Measurements from ENCODE around the gene EPN2. TPM values are rescaled to one million over a fixed set of nuclear protein-coding genes. Genes with fewer than 3 reads are reported as not detected.

The EPN2 gene
- total RNA-seq, 4 donors from 2014 or later: 21.8 to 32.3 (median 24.7) TPM

DNA sequence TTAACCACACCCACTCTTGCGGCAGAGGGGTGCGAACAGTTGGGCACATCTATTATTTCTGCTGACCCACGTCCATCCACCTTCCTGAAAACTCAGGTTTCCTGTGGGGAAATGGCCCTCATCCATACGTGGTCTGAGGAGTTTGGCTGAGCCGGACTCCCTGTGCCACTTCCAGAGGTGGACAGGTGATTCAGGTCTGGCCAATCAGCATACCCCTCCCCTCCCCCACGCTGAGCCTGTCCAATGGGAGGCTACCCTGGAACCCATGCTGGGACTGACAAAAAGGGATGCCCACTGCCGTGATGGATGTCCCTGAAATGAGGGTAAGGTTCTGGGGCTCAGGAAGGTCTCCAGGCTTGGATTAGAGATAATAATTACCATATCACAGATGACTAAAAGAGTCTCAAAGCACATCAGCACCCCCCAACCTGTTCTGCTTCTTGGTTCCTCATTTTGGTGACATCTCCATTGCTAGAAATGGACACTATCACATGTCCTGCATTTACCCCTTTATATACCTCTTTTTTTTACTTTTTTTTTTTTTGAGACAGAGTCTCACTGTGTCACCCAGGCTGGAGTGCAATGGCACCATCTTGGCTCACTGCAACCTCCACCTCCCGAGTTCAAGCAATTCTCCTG lies 135.8 kb downstream of the EPN2 start:
- H3K4me3 ChIP-seq (replicated peaks in 1 of 3): no peak overlapping the region
- H3K27ac ChIP-seq: no peak overlapping the region
- no peaks in the 10 kb centered on the region for H3K36me3 ChIP-seq
- no peaks in the 10 kb centered on the region for H3K9me3 ChIP-seq
- 87 to 89% methylated on average over 8 of the region's 8 CpGs for WGBS, 2 donors
- TF ChIP-seq POLR2A (IDR thresholded peaks at IDR 0.05): no peak
- TF ChIP-seq, protein P1, sequence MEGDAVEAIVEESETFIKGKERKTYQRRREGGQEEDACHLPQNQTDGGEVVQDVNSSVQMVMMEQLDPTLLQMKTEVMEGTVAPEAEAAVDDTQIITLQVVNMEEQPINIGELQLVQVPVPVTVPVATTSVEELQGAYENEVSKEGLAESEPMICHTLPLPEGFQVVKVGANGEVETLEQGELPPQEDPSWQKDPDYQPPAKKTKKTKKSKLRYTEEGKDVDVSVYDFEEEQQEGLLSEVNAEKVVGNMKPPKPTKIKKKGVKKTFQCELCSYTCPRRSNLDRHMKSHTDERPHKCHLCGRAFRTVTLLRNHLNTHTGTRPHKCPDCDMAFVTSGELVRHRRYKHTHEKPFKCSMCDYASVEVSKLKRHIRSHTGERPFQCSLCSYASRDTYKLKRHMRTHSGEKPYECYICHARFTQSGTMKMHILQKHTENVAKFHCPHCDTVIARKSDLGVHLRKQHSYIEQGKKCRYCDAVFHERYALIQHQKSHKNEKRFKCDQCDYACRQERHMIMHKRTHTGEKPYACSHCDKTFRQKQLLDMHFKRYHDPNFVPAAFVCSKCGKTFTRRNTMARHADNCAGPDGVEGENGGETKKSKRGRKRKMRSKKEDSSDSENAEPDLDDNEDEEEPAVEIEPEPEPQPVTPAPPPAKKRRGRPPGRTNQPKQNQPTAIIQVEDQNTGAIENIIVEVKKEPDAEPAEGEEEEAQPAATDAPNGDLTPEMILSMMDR (IDR thresholded peaks at IDR 0.05): no peak
- H3K27me3 ChIP-seq: no peaks in the 10 kb centered on the region
- H3K4me1 ChIP-seq: peaks cover 0 to 3% of the 10 kb centered on the region in 2 donors
- no peak for DNase-seq
- intact Hi-C loops (cut with DNase I): no loop called here

DNA sequence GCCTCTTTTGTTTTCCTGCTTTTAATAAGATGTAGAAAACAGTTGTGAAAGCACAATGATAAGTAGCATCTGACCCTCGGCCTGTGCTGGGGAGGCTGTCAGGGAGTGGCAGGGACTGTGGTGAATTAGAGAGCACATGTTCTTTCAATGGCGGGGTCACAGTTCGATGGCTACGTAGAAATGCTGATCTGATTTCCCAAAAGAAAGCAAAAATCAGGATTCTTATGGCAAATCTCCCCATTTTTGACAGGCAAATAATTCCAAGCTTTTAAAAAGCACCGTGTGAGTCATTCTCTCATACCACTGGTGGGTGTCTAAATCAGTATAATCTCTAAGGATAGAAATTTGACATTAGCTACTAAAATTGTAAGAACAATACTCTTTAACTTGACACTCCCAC lies 137.0 kb downstream of the EPN2 start:
- no peak overlapping the region for H3K27ac ChIP-seq
- no peaks in the 10 kb centered on the region for H3K27me3 ChIP-seq
- H3K4me1 ChIP-seq: peaks cover 5 to 7% of the 10 kb centered on the region in 2 donors
- no peaks in the 10 kb centered on the region for H3K36me3 ChIP-seq
- H3K4me3 ChIP-seq (replicated peaks in 1 of 3): no peak overlapping the region
- no peak for TF ChIP-seq POLR2A (IDR thresholded peaks at IDR 0.05)
- TF ChIP-seq, protein P1 (IDR thresholded peaks at IDR 0.05): no peak
- no peak for DNase-seq
- 90% methylated on average over 5 of the region's 5 CpGs for WGBS, 2 donors
- no peaks in the 10 kb centered on the region for H3K9me3 ChIP-seq
- intact Hi-C loops (cut with DNase I): no loop called here

DNA sequence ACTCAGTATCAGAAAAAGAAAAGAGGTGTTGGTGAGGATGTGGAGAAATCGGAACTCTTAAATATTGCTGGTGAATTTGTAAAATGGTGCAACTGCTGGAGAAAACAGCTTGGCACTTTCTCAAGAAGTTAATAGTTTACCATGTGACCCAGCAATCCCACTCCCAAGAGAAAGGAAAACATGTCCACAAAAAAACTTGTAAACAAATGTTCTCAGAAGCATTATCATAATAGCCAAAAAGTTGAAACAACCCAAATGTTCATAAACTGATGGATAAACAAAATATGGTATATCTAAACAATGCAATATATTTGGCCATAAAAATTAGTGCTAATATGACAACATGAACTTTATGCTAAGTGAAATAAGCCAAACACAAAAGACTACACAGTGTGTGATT lies 138.6 kb downstream of the EPN2 start:
- no peak for DNase-seq
- Histone ChIP-seq H3K27me3 (no peaks in the 10 kb centered on the region), H3K4me3 (replicated peaks in 1 of 3) (no peak overlapping the region), H3K9me3 (no peaks in the 10 kb centered on the region), H3K4me1 (peaks cover 6 to 8% of the 10 kb centered on the region in 2 donors), H3K27ac (no peak overlapping the region), H3K36me3 (peaks cover 4 to 9% of the 10 kb centered on the region in 2 donors)
- no peak for TF ChIP-seq POLR2A (IDR thresholded peaks at IDR 0.05)
- TF ChIP-seq, protein P1 (IDR thresholded peaks at IDR 0.05): no peak
- 98% methylated on average over 1 of the region's 1 CpG for WGBS, 2 donors
- intact Hi-C loops (cut with DNase I): no loop called here

DNA sequence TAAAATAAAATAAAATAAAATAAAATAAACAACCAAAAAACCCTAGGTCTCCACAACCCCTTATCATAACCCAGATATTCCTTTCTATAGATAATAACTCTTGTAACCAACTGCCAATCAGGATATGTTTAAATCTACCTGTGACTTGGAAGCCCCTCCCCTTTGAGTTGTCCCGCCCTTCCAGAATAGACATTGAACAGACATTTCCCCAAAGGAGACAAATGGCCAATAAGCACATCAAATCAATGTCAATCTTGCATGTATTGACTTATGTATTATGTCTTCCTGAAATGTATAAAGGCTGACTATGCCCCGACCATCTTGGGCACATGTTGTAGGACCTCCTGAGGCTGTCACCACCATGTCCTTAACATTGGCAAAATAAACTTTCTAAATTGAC lies 139.6 kb downstream of the EPN2 start:
- Histone ChIP-seq H3K27ac (peak overlapping the region in 2 of 3 donors; percentile 81 to 86), H3K9me3 (no peaks in the 10 kb centered on the region), H3K36me3 (peaks cover 14 to 20% of the 10 kb centered on the region in 2 donors), H3K4me3 (replicated peaks in 1 of 3) (peak overlapping the region in 1 of 3 donors; percentile 80), H3K4me1 (peaks cover 6 to 8% of the 10 kb centered on the region in 2 donors), H3K27me3 (no peaks in the 10 kb centered on the region)
- DNase-seq: no peak
- whole genome bisulfite sequencing, 2 donors: 43 to 50% methylated on average over 2 of the region's 2 CpGs
- intact Hi-C loops (cut with DNase I): no loop called here
- no peak for TF ChIP-seq POLR2A (IDR thresholded peaks at IDR 0.05)
- TF ChIP-seq, protein P1 (IDR thresholded peaks at IDR 0.05): no peak

DNA sequence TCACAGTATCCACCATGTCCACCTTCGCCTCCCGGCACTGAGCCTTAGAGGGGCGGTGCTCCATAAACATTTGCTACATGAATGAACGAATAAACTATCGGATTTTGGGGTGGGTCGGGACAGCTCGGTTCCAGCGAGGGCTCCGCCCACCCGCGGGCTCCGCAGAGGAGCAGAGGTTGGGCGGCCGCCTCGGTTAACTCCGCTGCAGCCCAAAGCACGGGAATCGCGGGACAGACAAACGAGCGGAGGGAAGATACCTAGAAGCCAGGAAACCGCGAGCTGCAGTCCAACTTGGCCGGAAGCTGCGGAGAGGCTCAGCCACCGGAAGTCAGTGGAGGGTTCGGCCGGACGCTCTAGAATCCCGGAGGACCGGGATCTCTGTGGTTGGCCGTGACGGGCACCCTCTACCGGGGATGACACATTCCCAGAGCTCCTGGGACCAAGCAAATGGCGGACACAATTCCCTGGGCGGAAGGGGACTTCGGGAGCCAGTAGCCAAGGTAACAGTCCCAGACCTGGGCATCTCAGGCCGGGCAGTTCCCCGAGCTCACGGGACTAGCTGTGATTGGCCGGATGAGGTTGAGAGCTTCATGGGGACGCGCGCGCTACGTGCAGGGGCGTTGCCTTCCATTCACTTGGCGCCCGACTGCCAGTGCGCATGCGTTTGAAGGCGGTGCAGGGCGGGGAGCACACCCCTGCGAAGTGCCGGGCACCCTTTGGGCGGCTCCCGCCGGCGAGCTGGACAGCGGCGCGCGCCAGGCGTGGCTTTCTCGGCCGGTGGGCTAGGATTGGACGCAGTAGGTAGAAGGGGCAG lies 140.6 kb downstream of the EPN2 start:
- Histone ChIP-seq H3K27me3 (no peaks in the 10 kb centered on the region), H3K27ac (peak overlapping the region; percentile 81 to 86 (median 81)), H3K36me3 (peaks cover 24 to 30% of the 10 kb centered on the region in 2 donors), H3K4me3 (replicated peaks in 1 of 3) (peak overlapping the region; percentile 27 to 80 (median 75)), H3K4me1 (peaks cover 6 to 8% of the 10 kb centered on the region in 2 donors), H3K9me3 (no peaks in the 10 kb centered on the region)
- TF ChIP-seq POLR2A (IDR thresholded peaks at IDR 0.05): peak in 1 of 2 donors; percentile 78
- TF ChIP-seq, protein P1 (IDR thresholded peaks at IDR 0.05): no peak
- WGBS, 2 donors: 0 to 1% methylated on average over 23 to 32 of the region's 67 CpGs
- peak; percentile 99 for DNase-seq
- intact Hi-C loops (cut with DNase I): no loop called here

All from thyroid gland (tissue), 4 donors.